Measurements from ENCODE around the gene MYO1D. TPM values are rescaled to one million over a fixed set of nuclear protein-coding genes. Genes with fewer than 3 reads are reported as not detected.

The MYO1D gene
- total RNA-seq, 1 experiment from 2014 or later, result 1.3 TPM

- intact Hi-C loops (cut with micrococcal nuclease; ENCODE audit: unreplicated experiment), result no loop called here
- in situ Hi-C loops (cut with HindIII; ENCODE audit: low pct_unique_long_range_greater_than_20kb, low sequenced_read_pairs), result no loop called here
- Histone ChIP-seq H3K4me3 (ENCODE audit: low read depth in 2 of 2, low read length in 2 of 2) (no peak overlapping the region), H3K36me3 (ENCODE audit: control insufficient read depth, insufficient read depth, low read length) (no peaks in the 10 kb centered on the region), H3K4me1 (ENCODE audit: control insufficient read depth, insufficient read depth, low read length) (no peaks in the 10 kb centered on the region), H3K27ac (ENCODE audit: low read length) (no peak overlapping the region), H3K9me3 (ENCODE audit: control insufficient read depth, insufficient read depth, low read depth, low read length) (no peaks in the 10 kb centered on the region), H3K27me3 (ENCODE audit: control insufficient read depth, insufficient read depth, low read length) (no peaks in the 10 kb centered on the region)
- no TSS peak for BruUV-seq (replicated peaks)
- DNase-seq (ENCODE audit: low read depth, low spot score) (no peak), ATAC-seq (no peak)
- CTCF ChIA-PET, result no interaction called here
- POLR2A ChIA-PET, result no interaction called here
- TF ChIP-seq SIN3A (IDR thresholded peaks at IDR 0.05; ENCODE audit: borderline replicate concordance, insufficient read depth, low read depth, low read length), result no peak
- TF ChIP-seq TCF7L2 (IDR thresholded peaks at IDR 0.05; ENCODE audit: low read depth, low read length), result no peak
- TF ChIP-seq CTCF (IDR thresholded peaks at IDR 0.05), result no peak
- no peak for TF ChIP-seq POLR2AphosphoS5 (IDR thresholded peaks at IDR 0.05; ENCODE audit: low read depth, low read length)
- TF ChIP-seq REST (IDR thresholded peaks at IDR 0.05; ENCODE audit: insufficient read depth in 1 of 2, low read depth in 2 of 2, low read length in 1 of 2), result no peak
Measured at GRCh38 chr17:32731556-32732295, 145.2 kb downstream of the MYO1D start.

- Histone ChIP-seq H3K27ac (ENCODE audit: low read length) (no peak overlapping the region), H3K36me3 (ENCODE audit: control insufficient read depth, insufficient read depth, low read length) (no peaks in the 10 kb centered on the region), H3K9me3 (ENCODE audit: control insufficient read depth, insufficient read depth, low read depth, low read length) (no peaks in the 10 kb centered on the region; the same call in 1 of the 2 replicates), H3K27me3 (ENCODE audit: control insufficient read depth, insufficient read depth, low read length) (no peaks in the 10 kb centered on the region), H3K4me3 (ENCODE audit: low read depth in 2 of 2, low read length in 2 of 2) (no peak overlapping the region), H3K4me1 (ENCODE audit: control insufficient read depth, insufficient read depth, low read length) (no peaks in the 10 kb centered on the region)
- CTCF ChIA-PET, result no interaction called here
- intact Hi-C loops (cut with micrococcal nuclease; ENCODE audit: unreplicated experiment), result no loop called here
- ATAC-seq (no peak), DNase-seq (ENCODE audit: low read depth, low spot score) (no peak)
- POLR2A ChIA-PET, result no interaction called here
- no TSS peak for BruUV-seq (replicated peaks)
- in situ Hi-C loops (cut with HindIII; ENCODE audit: low pct_unique_long_range_greater_than_20kb, low sequenced_read_pairs), result no loop called here
- TF ChIP-seq CTCF (IDR thresholded peaks at IDR 0.05), result no peak
- no peak for TF ChIP-seq TCF7L2 (IDR thresholded peaks at IDR 0.05; ENCODE audit: low read depth, low read length)
- no peak for TF ChIP-seq REST (IDR thresholded peaks at IDR 0.05; ENCODE audit: insufficient read depth in 1 of 2, low read depth in 2 of 2, low read length in 1 of 2)
- TF ChIP-seq POLR2AphosphoS5 (IDR thresholded peaks at IDR 0.05; ENCODE audit: low read depth, low read length), result no peak
Measured at GRCh38 chr17:32727681-32728080, 149.2 kb downstream of the MYO1D start.

All from Panc1 (cell line).